ENCODE results near the gene MTA1.

MTA1 gene

DNA sequence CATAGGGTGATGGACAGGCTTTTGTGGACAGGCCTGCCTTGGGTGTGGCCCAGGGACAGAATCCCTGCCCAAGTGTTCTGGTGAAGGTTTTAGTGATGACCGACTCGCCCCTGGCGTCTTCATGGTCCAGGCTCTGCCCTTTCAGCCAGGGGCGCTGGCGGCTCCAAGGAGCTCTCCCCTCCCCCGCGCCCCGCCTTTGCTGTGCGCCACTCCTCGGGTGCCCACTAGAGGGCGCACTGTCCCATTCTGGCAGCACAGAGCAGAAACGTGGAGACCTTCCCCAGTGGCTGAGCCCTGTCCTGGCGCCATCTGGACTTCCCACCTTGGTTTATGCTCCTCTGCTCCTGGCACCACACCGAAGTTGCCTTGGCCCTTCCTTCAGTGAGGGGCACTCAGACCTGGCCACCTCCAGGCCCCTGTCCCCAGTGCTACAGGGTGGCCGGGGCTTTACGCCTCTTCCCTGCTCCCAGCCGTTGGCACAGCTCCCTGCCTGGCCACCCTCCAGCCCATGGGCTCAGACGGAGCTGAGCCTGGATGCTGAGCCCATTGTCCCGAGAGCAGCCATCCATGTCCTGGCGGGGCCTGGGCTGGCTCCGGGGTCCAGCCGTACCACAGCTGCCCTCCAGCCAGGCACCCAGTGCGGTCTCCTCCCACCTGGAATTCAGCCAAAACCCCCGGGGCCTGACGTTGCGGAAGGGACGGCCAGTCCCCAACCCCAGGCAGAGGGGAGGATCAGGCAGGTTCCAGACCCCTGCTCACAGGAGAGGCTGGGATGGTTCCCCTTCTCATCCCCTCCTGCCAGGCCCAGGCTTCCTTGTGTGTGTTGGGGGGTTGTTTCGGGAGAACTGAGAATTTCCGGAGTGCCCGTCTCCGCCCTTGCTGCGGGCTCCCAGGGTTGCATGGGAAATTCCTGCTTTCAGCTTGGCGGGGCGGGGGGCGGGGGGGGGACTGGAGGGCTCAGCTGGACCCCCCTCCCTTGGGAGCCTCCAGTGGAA, 61.5 kb downstream of the MTA1 start:
- TF ChIP-seq, protein P1, sequence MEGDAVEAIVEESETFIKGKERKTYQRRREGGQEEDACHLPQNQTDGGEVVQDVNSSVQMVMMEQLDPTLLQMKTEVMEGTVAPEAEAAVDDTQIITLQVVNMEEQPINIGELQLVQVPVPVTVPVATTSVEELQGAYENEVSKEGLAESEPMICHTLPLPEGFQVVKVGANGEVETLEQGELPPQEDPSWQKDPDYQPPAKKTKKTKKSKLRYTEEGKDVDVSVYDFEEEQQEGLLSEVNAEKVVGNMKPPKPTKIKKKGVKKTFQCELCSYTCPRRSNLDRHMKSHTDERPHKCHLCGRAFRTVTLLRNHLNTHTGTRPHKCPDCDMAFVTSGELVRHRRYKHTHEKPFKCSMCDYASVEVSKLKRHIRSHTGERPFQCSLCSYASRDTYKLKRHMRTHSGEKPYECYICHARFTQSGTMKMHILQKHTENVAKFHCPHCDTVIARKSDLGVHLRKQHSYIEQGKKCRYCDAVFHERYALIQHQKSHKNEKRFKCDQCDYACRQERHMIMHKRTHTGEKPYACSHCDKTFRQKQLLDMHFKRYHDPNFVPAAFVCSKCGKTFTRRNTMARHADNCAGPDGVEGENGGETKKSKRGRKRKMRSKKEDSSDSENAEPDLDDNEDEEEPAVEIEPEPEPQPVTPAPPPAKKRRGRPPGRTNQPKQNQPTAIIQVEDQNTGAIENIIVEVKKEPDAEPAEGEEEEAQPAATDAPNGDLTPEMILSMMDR (conservative IDR thresholded peaks at IDR 0.05; ENCODE audit: control insufficient read depth, insufficient read depth, low read depth, low read length): peak; percentile 96
- H3K4me3 ChIP-seq (ENCODE audit: control insufficient read depth, low read depth, low read length): peak overlapping the region; percentile 56

GRCh38 chr14:105481886-105482457, 62.3 kb downstream of the MTA1 start:
- DNase-seq (ENCODE audit: low read depth): peak; percentile 96
- TF ChIP-seq, protein P1 (conservative IDR thresholded peaks at IDR 0.05; ENCODE audit: control insufficient read depth, insufficient read depth, low read depth, low read length): no peak
- peak overlapping the region; percentile 35 for H3K4me3 ChIP-seq (ENCODE audit: control insufficient read depth, low read depth, low read length)

More for the DNA sequence above, 61.5 kb downstream of the MTA1 start:
- peak; percentile 81 for DNase-seq (ENCODE audit: low read depth)

DNA sequence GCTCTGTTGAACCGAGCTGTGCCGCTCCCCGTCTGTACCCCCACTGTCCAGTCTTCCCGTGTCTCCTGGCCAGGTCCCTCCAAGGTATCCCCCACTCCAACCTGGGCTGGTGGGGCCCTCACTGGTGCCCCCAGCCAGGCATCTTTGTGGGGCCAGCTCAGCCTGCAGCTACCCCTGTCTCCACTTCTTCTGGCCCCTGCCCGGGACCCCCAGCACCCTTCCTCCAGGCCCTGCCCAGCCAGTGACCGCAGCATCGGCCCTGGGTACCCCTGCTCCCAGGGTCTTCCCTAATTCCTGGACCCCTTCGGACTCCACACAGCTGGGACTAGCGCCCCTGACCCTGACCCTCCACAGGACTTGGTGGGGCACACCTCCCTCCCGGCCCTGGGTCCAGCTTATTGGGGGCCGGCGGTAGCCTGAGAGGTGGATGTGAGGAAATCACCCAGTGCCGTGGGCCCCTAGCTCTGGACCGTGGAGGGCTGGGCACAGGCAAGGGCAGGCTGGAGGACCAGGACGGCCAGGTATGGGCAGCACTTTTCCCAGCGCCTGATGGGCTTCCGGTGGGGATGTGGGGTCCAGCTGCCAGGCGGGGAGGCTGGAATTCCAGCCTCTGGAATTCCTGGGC, 63.0 kb downstream of the MTA1 start:
- DNase-seq (ENCODE audit: low read depth): no peak
- TF ChIP-seq, protein P1 (conservative IDR thresholded peaks at IDR 0.05; ENCODE audit: control insufficient read depth, insufficient read depth, low read depth, low read length): no peak
- H3K4me3 ChIP-seq (ENCODE audit: control insufficient read depth, low read depth, low read length): no peak overlapping the region

DNA sequence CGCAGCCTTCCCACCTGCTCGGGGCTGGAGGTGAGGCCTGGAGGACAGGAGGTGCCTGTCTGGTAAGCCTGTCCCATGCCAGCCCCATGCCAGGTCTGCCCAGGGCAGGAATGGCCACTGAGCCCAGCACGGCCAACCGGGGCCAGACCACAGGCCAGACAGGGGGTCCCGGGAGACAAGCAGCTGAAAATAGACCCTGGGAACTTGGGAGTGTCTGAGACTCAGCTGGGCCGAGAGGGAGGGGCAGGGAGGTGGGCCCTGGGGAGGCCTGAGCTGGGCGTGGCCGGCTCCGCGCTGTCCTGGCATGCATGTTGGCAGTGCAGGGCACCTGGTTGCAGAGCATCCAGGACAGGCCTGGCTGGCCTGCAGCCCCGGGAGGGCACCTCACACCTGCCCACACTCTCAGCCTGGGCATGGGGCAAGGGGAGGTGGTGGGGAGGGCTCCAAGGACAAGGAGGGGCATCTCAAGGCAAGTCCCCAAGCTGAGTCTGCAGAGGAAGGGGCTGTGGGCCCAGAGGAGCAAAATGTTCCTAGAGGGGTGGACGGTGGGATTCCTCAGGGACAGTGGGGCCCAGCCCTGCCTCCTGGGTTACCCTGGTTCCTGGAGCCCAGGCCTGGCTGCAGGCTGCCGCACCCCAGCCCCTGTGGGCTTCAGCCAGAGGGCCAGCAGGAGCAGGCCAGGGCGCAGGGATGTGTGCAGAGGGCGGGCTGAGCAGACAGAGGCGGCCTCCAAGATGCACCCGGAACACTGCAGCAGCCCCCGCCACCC, 63.9 kb downstream of the MTA1 start:
- H3K4me3 ChIP-seq (ENCODE audit: control insufficient read depth, low read depth, low read length): no peak overlapping the region
- TF ChIP-seq, protein P1 (conservative IDR thresholded peaks at IDR 0.05; ENCODE audit: control insufficient read depth, insufficient read depth, low read depth, low read length): no peak
- no peak for DNase-seq (ENCODE audit: low read depth)

DNA sequence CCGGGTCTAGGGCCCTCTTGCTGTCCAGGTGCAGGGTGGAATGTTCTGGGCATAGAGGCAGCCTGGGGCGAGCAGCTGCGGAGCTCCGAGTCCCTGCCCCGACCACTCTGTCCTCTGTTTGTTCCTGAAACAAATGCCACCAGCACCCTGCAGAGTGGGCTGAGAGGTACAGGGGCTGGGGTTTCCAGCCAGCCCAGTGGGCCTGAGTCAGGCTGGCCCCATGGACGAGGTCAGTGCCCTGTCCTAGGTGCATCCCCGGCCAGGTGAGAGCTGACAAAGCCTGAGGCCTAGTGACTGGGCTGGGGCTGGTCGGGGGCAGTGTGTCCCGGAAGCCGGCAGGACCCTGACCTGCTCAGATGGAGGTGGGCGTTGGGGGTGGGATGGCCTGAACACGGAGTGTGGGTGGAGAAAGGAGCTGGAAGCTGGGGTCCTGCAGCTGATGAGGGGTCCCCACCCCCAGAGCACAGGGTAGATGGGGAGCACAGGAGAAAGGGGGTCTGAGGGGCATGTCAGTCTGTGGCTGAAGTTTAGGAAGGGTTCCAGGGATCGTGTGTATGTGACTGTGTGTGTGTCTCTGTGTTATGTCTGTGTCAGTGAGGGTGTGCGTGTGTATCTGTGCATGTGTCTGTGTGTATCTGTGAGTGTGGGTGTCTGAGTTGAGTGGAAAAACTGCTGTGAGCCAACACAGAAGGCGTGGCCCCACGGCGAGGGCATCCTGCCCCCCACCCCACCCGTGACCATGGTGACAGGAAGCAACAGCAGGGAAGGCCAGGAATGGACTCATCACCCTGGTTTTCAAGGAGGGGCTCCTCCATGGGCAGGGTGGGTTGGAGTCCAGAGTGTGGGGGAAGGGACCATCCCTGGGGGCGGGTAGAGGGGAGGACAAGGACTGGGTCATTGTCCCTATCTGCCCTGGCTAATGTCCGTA, 64.7 kb downstream of the MTA1 start:
- TF ChIP-seq, protein P1 (conservative IDR thresholded peaks at IDR 0.05; ENCODE audit: control insufficient read depth, insufficient read depth, low read depth, low read length): no peak
- no peak overlapping the region for H3K4me3 ChIP-seq (ENCODE audit: control insufficient read depth, low read depth, low read length)
- no peak for DNase-seq (ENCODE audit: low read depth)
